GM21423 (cell line): ENCODE measurements around the gene DEFB112.

ENCODE experiments used
- ATAC-seq: cut with Tn5 transposase; IDR thresholded peaks from one replicate; pipeline ENCODE4 v1.9.1; 2021; ENCODE audit warnings: mild to moderate bottlenecking, moderate library complexity; ENCODE audit not compliant: unreplicated experiment

The DEFB112 gene

GRCh38 chr6:50049829-50050228 lies at the start of gene DEFB112:
Gene DEFB112, minus strand, starts transcription at chr6:50049929. Its CDS starts 60 bp downstream, at chr6:50049869.
- ATAC-seq, result no peak

GRCh38 chr6:50098641-50098993 lies 48.9 kb upstream of the DEFB112 start:
- no peak for ATAC-seq

GRCh38 chr6:50097966-50098640 lies 48.4 kb upstream of the DEFB112 start:
- no peak for ATAC-seq

GRCh38 chr6:50096296-50096695 lies 46.6 kb upstream of the DEFB112 start:
- no peak for ATAC-seq

GRCh38 chr6:50093938-50094272 lies 44.2 kb upstream of the DEFB112 start:
- no peak for ATAC-seq

GRCh38 chr6:50093116-50093937 lies 43.6 kb upstream of the DEFB112 start:
- ATAC-seq, result no peak

GRCh38 chr6:50091641-50092040 lies 41.9 kb upstream of the DEFB112 start:
- no peak for ATAC-seq

- ATAC-seq, result no peak
These were observed 40.2 kb upstream of the DEFB112 start for GRCh38 chr6:50089911-50090310.

- ATAC-seq, result no peak
These were observed 37.7 kb upstream of the DEFB112 start for GRCh38 chr6:50087231-50087954.

GRCh38 chr6:50077385-50077784 lies 27.7 kb upstream of the DEFB112 start:
- ATAC-seq, result no peak

- no peak for ATAC-seq
These were observed 26.7 kb upstream of the DEFB112 start for GRCh38 chr6:50076431-50076830.

GRCh38 chr6:50071921-50072320 lies 22.2 kb upstream of the DEFB112 start:
- ATAC-seq, result no peak

- no peak for ATAC-seq
These were observed 20.4 kb upstream of the DEFB112 start for GRCh38 chr6:50070101-50070500.

- no peak for ATAC-seq
These were observed 12.3 kb upstream of the DEFB112 start for GRCh38 chr6:50062051-50062450.

GRCh38 chr6:50056242-50056641 lies 6.5 kb upstream of the DEFB112 start:
- no peak for ATAC-seq

GRCh38 chr6:50047026-50047425 lies 2.7 kb downstream of the DEFB112 start:
- ATAC-seq, result no peak

- ATAC-seq, result no peak
These were observed 18.8 kb downstream of the DEFB112 start for GRCh38 chr6:50030777-50031562.

GRCh38 chr6:50030350-50030749 lies 19.4 kb downstream of the DEFB112 start:
- ATAC-seq, result no peak

GRCh38 chr6:50025258-50025657 lies 24.5 kb downstream of the DEFB112 start:
- no peak for ATAC-seq

- no peak for ATAC-seq
These were observed 27.8 kb downstream of the DEFB112 start, which contains the start of gene DEFB110 for GRCh38 chr6:50021894-50022293. Gene DEFB110, minus strand, starts transcription at chr6:50021994. Its CDS starts 59 bp downstream, at chr6:50021935.

- ATAC-seq, result no peak
These were observed 41.9 kb downstream of the DEFB112 start for GRCh38 chr6:50007819-50008218.
